NB4 (cell line): ENCODE measurements around the gene COL2A1.

ENCODE experiments used
- CTCF ChIP-seq: IDR thresholded peaks from one replicate; pipeline ENCODE4 v1.5.1; 2012; ENCODE audit warnings: low read depth, low read length
- POLR2A ChIP-seq: IDR thresholded peaks from 2 replicates; pipeline ENCODE4 v1.6.1; 2011; ENCODE audit warnings: mild to moderate bottlenecking; ENCODE audit not compliant: insufficient read length; ENCODE audit errors: extremely low read depth

DNA sequence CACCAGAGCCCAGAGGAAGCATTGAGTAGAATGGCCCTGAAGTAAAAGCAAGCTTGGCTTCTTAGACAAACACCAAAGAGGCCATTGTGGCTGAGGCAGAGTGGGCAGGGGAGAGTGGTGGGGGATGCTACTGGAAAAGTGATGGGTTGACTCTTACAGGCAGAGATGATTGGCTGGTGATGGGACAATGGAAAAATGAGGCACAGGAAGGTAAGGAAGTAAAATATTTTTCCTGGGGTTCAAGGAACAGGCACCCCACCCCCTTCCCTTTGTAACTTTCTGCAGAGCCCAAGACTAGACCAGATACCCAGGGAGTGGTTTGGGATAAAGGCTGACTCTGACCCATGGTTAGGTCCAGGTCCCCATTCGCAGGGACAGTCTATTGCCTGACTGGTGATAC, 34.9 kb upstream of the COL2A1 start:
- TF ChIP-seq CTCF (no peak), POLR2A (no peak)
